MCF 10A (cell line): ENCODE data around the gene GABBR1. TPM values are rescaled to one million over a fixed set of nuclear protein-coding genes. Genes with fewer than 3 reads are reported as not detected.

Source experiments
- BruUV-seq: library from RNA; stranded (reverse); fragments of 400-500 nt; replicated peaks from 2 replicates; lab custom pipeline; 2021; lab: Mats Ljungman, UMichigan
- CTCF ChIA-PET: fragments of 300-600 bp; sonication (Branson Sonifier 250); formaldehyde crosslinking; extraction: SDS; loops from one replicate; lab custom pipeline; 2021; ENCODE audit warnings: antibody characterized with exemption, inconsistent platforms; lab: Yijun Ruan, JAX
- POLR2A ChIA-PET: fragments of 300-600, 350-650 bp; sonication (Branson Sonifier 250); formaldehyde crosslinking; extraction: SDS; loops from one replicate; lab custom pipeline; 2020; ENCODE audit warnings: antibody characterized with exemption, inconsistent platforms; lab: Yijun Ruan, JAX
- DNase-seq: peaks from one replicate; pipeline ENCODE4 v3.0.0-alpha.2; 2018; ENCODE audit not compliant: unreplicated experiment
- H3K27ac Mint-ChIP-seq: one replicate; pipeline ENCODE4 v1.8.0; 2022; ENCODE audit warnings: mild to moderate bottlenecking, low read depth, mixed read lengths; ENCODE audit not compliant: unreplicated experiment
- H3K27me3 Mint-ChIP-seq: one replicate; pipeline ENCODE4 v1.8.0; 2022; ENCODE audit warnings: mixed read lengths; ENCODE audit not compliant: insufficient read depth, unreplicated experiment
- H3K36me3 Mint-ChIP-seq: one replicate; pipeline ENCODE4 v1.8.0; 2022; ENCODE audit warnings: mild to moderate bottlenecking, moderate library complexity, mixed read lengths; ENCODE audit not compliant: insufficient read depth, unreplicated experiment
- H3K4me1 Mint-ChIP-seq: one replicate; pipeline ENCODE4 v1.8.0; 2022; ENCODE audit warnings: mixed read lengths; ENCODE audit not compliant: insufficient read depth, unreplicated experiment
- H3K4me3 Mint-ChIP-seq: one replicate; pipeline ENCODE4 v1.8.0; 2022; ENCODE audit warnings: mild to moderate bottlenecking, moderate library complexity, mixed read lengths; ENCODE audit not compliant: unreplicated experiment
- H3K9me3 Mint-ChIP-seq: one replicate; pipeline ENCODE4 v1.8.0; 2022; ENCODE audit warnings: mixed read lengths; ENCODE audit not compliant: unreplicated experiment
- CTCF ChIP-seq: fragments of 200-600 bp; IDR thresholded peaks from one replicate; pipeline ENCODE4 v1.8.0; 2022; ENCODE audit warnings: antibody characterized with exemption, mild to moderate bottlenecking; ENCODE audit not compliant: unreplicated experiment
- intact Hi-C: fragments of 100-400 bp; cut with micrococcal nuclease; formaldehyde crosslinking; loops from 2 replicates; pipeline ENCODE4 v1.14.1; 2022
- total RNA-seq: library from RNA; stranded (reverse); gene quantifications from 2 replicates; pipeline ENCODE4 v1.2.3, GENCODE V29; 2022

The GABBR1 gene
- total RNA-seq, 1 experiment from 2014 or later, result 38.8 TPM

- intact Hi-C loops, result no loop called here
- POLR2A ChIA-PET, result no interaction called here
- no peak for TF ChIP-seq CTCF
- no peak overlapping the region for H3K4me3 Mint-ChIP-seq
- no TSS peak for BruUV-seq
- H3K4me1 Mint-ChIP-seq, result peaks cover 7% of the 10 kb centered on the region
- no peak for DNase-seq
- CTCF ChIA-PET, result interaction anchor here (0.6 kb wide), 1 partner anchor 130 kb away, joined by 3 read pairs; no protein-coding TSS in a partner anchor
- peaks cover 8% of the 10 kb centered on the region for H3K9me3 Mint-ChIP-seq
- peaks cover 14% of the 10 kb centered on the region for H3K27me3 Mint-ChIP-seq
- H3K27ac Mint-ChIP-seq, result no peak overlapping the region
- H3K36me3 Mint-ChIP-seq, result no peaks in the 10 kb centered on the region
These were observed 112.8 kb downstream of the GABBR1 start for GRCh38 chr6:29520232-29520631.

GRCh38 chr6:29519291-29520010 is 113.5 kb downstream of the GABBR1 start:
- Mint-ChIP-seq H3K36me3 (no peaks in the 10 kb centered on the region), H3K4me1 (peaks cover 7% of the 10 kb centered on the region), H3K9me3 (peaks cover 8% of the 10 kb centered on the region), H3K27me3 (peaks cover 6% of the 10 kb centered on the region), H3K27ac (no peak overlapping the region), H3K4me3 (no peak overlapping the region)
- DNase-seq, result no peak
- intact Hi-C loops, result no loop called here
- CTCF ChIA-PET, result interaction anchor here (0.6 kb wide), 1 partner anchor 130 kb away, joined by 3 read pairs; no protein-coding TSS in a partner anchor
- BruUV-seq, result no TSS peak
- POLR2A ChIA-PET, result no interaction called here
- TF ChIP-seq CTCF, result no peak

DNA sequence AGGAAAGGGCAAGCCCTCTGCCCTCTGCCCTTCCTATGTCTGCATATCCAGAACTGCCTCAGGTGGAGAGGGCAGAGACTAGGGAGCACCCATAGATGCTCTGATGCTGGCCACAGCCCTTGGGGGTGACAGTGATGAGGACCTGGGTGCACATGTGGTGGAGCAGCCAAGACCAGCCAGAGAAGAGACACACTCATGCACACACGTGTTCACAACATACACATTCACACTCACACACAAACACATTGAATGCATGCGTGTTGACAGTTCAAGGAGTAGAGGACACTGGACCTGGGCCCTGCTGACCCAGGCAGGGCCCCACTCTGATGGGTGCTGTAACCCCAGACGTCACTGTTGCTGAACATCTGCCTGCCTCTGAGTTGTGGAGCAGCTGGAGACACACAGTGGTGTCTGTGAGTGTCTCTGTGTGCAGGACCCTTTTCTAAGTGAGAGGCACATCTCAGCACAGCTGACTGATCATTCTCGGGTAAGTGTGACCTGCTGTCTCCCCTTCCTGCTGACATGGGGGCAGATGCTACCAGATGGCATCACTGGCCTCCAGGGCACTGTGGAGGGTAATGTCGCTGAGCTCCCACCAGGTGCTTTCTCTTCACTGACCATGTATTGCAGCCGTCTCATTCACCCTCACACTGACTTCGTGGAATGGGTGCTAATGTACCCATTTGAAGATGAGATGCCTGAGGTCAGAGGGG is 115.1 kb downstream of the GABBR1 start:
- POLR2A ChIA-PET, result no interaction called here
- peaks cover 8% of the 10 kb centered on the region for H3K9me3 Mint-ChIP-seq
- CTCF ChIA-PET, result no interaction called here
- no peak overlapping the region for H3K27ac Mint-ChIP-seq
- peaks cover 7% of the 10 kb centered on the region for H3K4me1 Mint-ChIP-seq
- no peaks in the 10 kb centered on the region for H3K36me3 Mint-ChIP-seq
- DNase-seq, result no peak
- no peaks in the 10 kb centered on the region for H3K27me3 Mint-ChIP-seq
- intact Hi-C loops, result no loop called here
- TF ChIP-seq CTCF, result no peak
- BruUV-seq, result no TSS peak
- no peak overlapping the region for H3K4me3 Mint-ChIP-seq

DNA sequence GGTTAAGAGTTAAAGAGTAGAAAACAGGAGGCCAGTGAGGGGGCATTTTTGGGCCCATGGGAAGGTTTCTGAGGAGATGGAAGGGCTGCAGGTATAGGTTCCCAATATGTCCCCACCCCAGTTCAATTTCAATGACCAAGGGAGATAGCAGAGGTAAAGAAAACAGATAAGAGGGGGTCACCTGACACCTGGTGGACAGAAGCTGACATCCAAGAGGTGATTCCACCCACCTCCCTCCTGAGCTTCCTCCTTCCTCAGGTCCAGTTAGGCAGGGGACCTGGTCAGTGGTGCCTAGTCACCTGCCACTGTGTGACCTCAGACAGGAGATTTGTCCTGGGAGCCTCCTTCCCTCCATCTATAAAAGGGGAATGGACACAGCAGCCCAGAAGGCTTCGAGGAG is 115.7 kb downstream of the GABBR1 start:
- Mint-ChIP-seq H3K9me3 (peaks cover 8% of the 10 kb centered on the region), H3K27ac (no peak overlapping the region), H3K27me3 (no peaks in the 10 kb centered on the region), H3K4me1 (peaks cover 7% of the 10 kb centered on the region), H3K4me3 (no peak overlapping the region), H3K36me3 (no peaks in the 10 kb centered on the region)
- ChIA-PET CTCF (no interaction called here), POLR2A (no interaction called here)
- no peak for TF ChIP-seq CTCF
- no TSS peak for BruUV-seq
- no peak for DNase-seq
- intact Hi-C loops, result no loop called here
